BLaER1 treated with 17β-estradiol and CSF1 and Interleukin-3, amounts not matched to agents 10 nM and 100 nM (cell line): ENCODE results near the gene SYNM.
A peak's percentile ranks its signal among the peaks of the same experiment; 100 is the strongest.
"Not testable (repeated sequence)": the region's sequence is repeated elsewhere in the genome, so short reads cannot be mapped to it uniquely, and the experiment has no call there.

Experiments
- H3K27ac ChIP-seq, 11 experiments: shearing (Covaris generic); formaldehyde crosslinking; 2 replicates each; pipeline ENCODE4 v1.8.1; 2022
- H3K27me3 ChIP-seq, 11 experiments: shearing (Covaris generic); formaldehyde crosslinking; 2 replicates each; pipeline ENCODE4 v1.8.1; 2022
- H3K36me3 ChIP-seq, 11 experiments: shearing (Covaris generic); formaldehyde crosslinking; 2 replicates each; pipeline ENCODE4 v1.8.1; 2022
- H3K4me1 ChIP-seq, 10 experiments: shearing (Covaris generic); formaldehyde crosslinking; 2 replicates each; pipeline ENCODE4 v1.8.1; 2022
- H3K4me2 ChIP-seq, 11 experiments: shearing (Covaris generic); formaldehyde crosslinking; 2 replicates each; pipeline ENCODE4 v1.8.1; 2022
- H3K4me3 ChIP-seq, 10 experiments: shearing (Covaris generic); formaldehyde crosslinking; 2 replicates each; pipeline ENCODE4 v1.8.1; 2022
- H3K9ac ChIP-seq, 11 experiments: shearing (Covaris generic); formaldehyde crosslinking; 2 replicates each; pipeline ENCODE4 v1.8.1; 2022
- H3K9me3 ChIP-seq, 11 experiments: shearing (Covaris generic); formaldehyde crosslinking; replicated peaks in 1 of 11; 2 replicates each; pipeline ENCODE4 v1.8.1; 2022
- H4K20me1 ChIP-seq, 11 experiments: shearing (Covaris generic); formaldehyde crosslinking; 2 replicates each; pipeline ENCODE4 v1.8.1; 2022
- Cebpa-rat ChIP-seq, 11 experiments: shearing (Covaris generic); IDR thresholded peaks; 2 replicates each; pipeline ENCODE4 v1.8.1; 2022

The SYNM gene

GRCh38 chr15:99104788-99105513, at the start of gene SYNM:
Gene SYNM (plus strand): TSS chr15:99105080. CDS start chr15:99105200, 120 bp downstream.
- H3K4me3 ChIP-seq, result peak within 1 kb of the TSS; percentile 50 to 69 (median 60)

GRCh38 chr15:99055555-99056134, 49.2 kb upstream of the SYNM start:
- no peak overlapping the region for H3K9ac ChIP-seq
- H3K4me3 ChIP-seq, result no peak overlapping the region
- no peaks in the 10 kb centered on the region for H3K36me3 ChIP-seq
- H3K4me1 ChIP-seq, result peaks cover 7 to 33% (median 23%) of the 10 kb centered on the region in 10 experiments; a peak in 19 of 20 replicates
- no peak overlapping the region for H3K27ac ChIP-seq
- no peak overlapping the region for H3K4me2 ChIP-seq
- H4K20me1 ChIP-seq, result no peaks in the 10 kb centered on the region
- no peak for TF ChIP-seq Cebpa-rat (IDR thresholded peaks at IDR 0.05)
- H3K27me3 ChIP-seq, result peaks cover 0 to 19% (median 7%) of the 10 kb centered on the region in 11 experiments; a peak in 10 of 22 replicates
- H3K9me3 ChIP-seq, result peaks cover 0 to 4% (median 0%) of the 10 kb centered on the region in 11 experiments; a peak in 1 of 22 replicates

More at GRCh38 chr15:99104788-99105513, at the start of gene SYNM:
- H3K9me3 ChIP-seq, result no peaks in the 10 kb centered on the region
- H3K4me2 ChIP-seq, result peak within 1 kb of the TSS; percentile 89 to 95 (median 93)
- peak within 1 kb of the TSS in 8 of 11 experiments; percentile 15 to 59 (median 31); a peak in 11 of 22 replicates for H3K9ac ChIP-seq
- H3K27ac ChIP-seq, result no peak within 1 kb of the TSS
- peaks cover 14 to 50% (median 45%) of the 10 kb centered on the region in 10 experiments; a peak in 17 of 20 replicates for H3K4me1 ChIP-seq
- peaks cover 39 to 70% (median 60%) of the 10 kb centered on the region in 11 experiments for H3K27me3 ChIP-seq
- peaks cover 0 to 14% (median 0%) of the 10 kb centered on the region in 11 experiments; a peak in 3 of 22 replicates for H4K20me1 ChIP-seq
- no peak for TF ChIP-seq Cebpa-rat (IDR thresholded peaks at IDR 0.05)
- H3K36me3 ChIP-seq, result no peaks in the 10 kb centered on the region

- Histone ChIP-seq H3K9me3 (peaks cover 0 to 4% (median 0%) of the 10 kb centered on the region in 11 experiments; a peak in 1 of 22 replicates), H3K27ac (no peak overlapping the region)
- no peak for TF ChIP-seq Cebpa-rat (IDR thresholded peaks at IDR 0.05)
These were observed 47.9 kb upstream of the SYNM start for GRCh38 chr15:99057020-99057419.

GRCh38 chr15:99057697-99058420, 47.0 kb upstream of the SYNM start:
- H3K9ac ChIP-seq, result peak overlapping the region in 4 of 11 experiments; percentile 37 to 67 (median 52); a peak in 6 of 22 replicates
- H4K20me1 ChIP-seq, result no peaks in the 10 kb centered on the region
- H3K27me3 ChIP-seq, result peaks cover 0 to 19% (median 7%) of the 10 kb centered on the region in 11 experiments; a peak in 10 of 22 replicates
- H3K4me1 ChIP-seq, result peaks cover 7 to 32% (median 23%) of the 10 kb centered on the region in 10 experiments; a peak in 19 of 20 replicates
- peak overlapping the region; percentile 58 to 89 (median 70) for H3K4me2 ChIP-seq
- H3K27ac ChIP-seq, result peak overlapping the region in 2 of 11 experiments; percentile 37 to 40; a peak in 3 of 22 replicates
- no peaks in the 10 kb centered on the region for H3K9me3 ChIP-seq
- TF ChIP-seq Cebpa-rat (IDR thresholded peaks at IDR 0.05), result no peak
- H3K4me3 ChIP-seq, result peak overlapping the region in 5 of 10 experiments; percentile 47 to 69 (median 65); a peak in 7 of 20 replicates
- H3K36me3 ChIP-seq, result no peaks in the 10 kb centered on the region

More at GRCh38 chr15:99057020-99057419, 47.9 kb upstream of the SYNM start:
- Histone ChIP-seq H4K20me1 (no peaks in the 10 kb centered on the region), H3K4me2 (peak overlapping the region in 7 of 11 experiments; percentile 58 to 89 (median 83); a peak in 8 of 22 replicates), H3K36me3 (no peaks in the 10 kb centered on the region), H3K4me1 (peaks cover 7 to 31% (median 23%) of the 10 kb centered on the region in 10 experiments; a peak in 19 of 20 replicates), H3K4me3 (no peak overlapping the region), H3K9ac (no peak overlapping the region), H3K27me3 (peaks cover 0 to 19% (median 7%) of the 10 kb centered on the region in 11 experiments; a peak in 10 of 22 replicates)

GRCh38 chr15:99058421-99058870, 46.4 kb upstream of the SYNM start:
- Histone ChIP-seq H3K4me1 (peaks cover 7 to 38% (median 27%) of the 10 kb centered on the region in 10 experiments; a peak in 19 of 20 replicates), H4K20me1 (no peaks in the 10 kb centered on the region), H3K36me3 (no peaks in the 10 kb centered on the region), H3K4me2 (peak overlapping the region; percentile 58 to 89 (median 70)), H3K9ac (peak overlapping the region in 6 of 11 experiments; percentile 22 to 67 (median 48); a peak in 7 of 22 replicates), H3K4me3 (peak overlapping the region; percentile 38 to 75 (median 64); a peak in 17 of 20 replicates), H3K27ac (peak overlapping the region in 2 of 11 experiments; percentile 37 to 40; a peak in 3 of 22 replicates), H3K27me3 (peaks cover 0 to 19% (median 7%) of the 10 kb centered on the region in 11 experiments; a peak in 10 of 22 replicates), H3K9me3 (no peaks in the 10 kb centered on the region)
- no peak for TF ChIP-seq Cebpa-rat (IDR thresholded peaks at IDR 0.05)

GRCh38 chr15:99059010-99059981, 45.6 kb upstream of the SYNM start:
- Histone ChIP-seq H3K9ac (peak overlapping the region; percentile 60 to 86 (median 76)), H3K4me2 (peak overlapping the region; percentile 92 to 100 (median 98)), H3K27me3 (peaks cover 0 to 19% (median 7%) of the 10 kb centered on the region in 11 experiments; a peak in 10 of 22 replicates), H3K4me3 (peak overlapping the region; percentile 56 to 79 (median 66)), H3K9me3 (no peaks in the 10 kb centered on the region), H3K27ac (peak overlapping the region in 10 of 11 experiments; percentile 36 to 82 (median 62); a peak in 17 of 22 replicates), H3K36me3 (no peaks in the 10 kb centered on the region), H4K20me1 (no peaks in the 10 kb centered on the region), H3K4me1 (peaks cover 7 to 46% (median 36%) of the 10 kb centered on the region in 10 experiments; a peak in 19 of 20 replicates)
- no peak for TF ChIP-seq Cebpa-rat (IDR thresholded peaks at IDR 0.05)

- Histone ChIP-seq H3K27me3 (peaks cover 0 to 19% (median 7%) of the 10 kb centered on the region in 11 experiments; a peak in 10 of 22 replicates), H3K4me2 (peak overlapping the region in 3 of 11 experiments; percentile 92 to 100 (median 93); a peak in 3 of 22 replicates), H3K4me1 (peaks cover 7 to 51% (median 40%) of the 10 kb centered on the region in 10 experiments; a peak in 19 of 20 replicates)
- H3K9ac ChIP-seq, H4K20me1 ChIP-seq, H3K27ac ChIP-seq, H3K4me3 ChIP-seq, H3K36me3 ChIP-seq, H3K9me3 ChIP-seq: not testable (repeated sequence)
These were observed 44.7 kb upstream of the SYNM start for GRCh38 chr15:99060186-99060585.
